ENCODE data around the gene INS. TPM values are rescaled to one million over a fixed set of nuclear protein-coding genes. Genes with fewer than 3 reads are reported as not detected.

INS gene
- total RNA-seq, 1 experiment from 2014 or later, result not detected

- CTCF ChIA-PET, result no interaction called here
- H3K4me1 ChIP-seq (ENCODE audit: insufficient read depth, low read length, poor library complexity, severe bottlenecking), result no peaks in the 10 kb centered on the region
- H3K4me3 ChIP-seq (ENCODE audit: low read depth, low read length, poor library complexity, severe bottlenecking), result no peak overlapping the region
- no peak overlapping the region for H3K27ac ChIP-seq (ENCODE audit: low read depth, low read length, poor library complexity, severe bottlenecking)
- DNase-seq (ENCODE audit: low spot score), result no peak
- no peaks in the 10 kb centered on the region for H3K9me3 ChIP-seq (ENCODE audit: low read depth, low read length, poor library complexity, severe bottlenecking)
- TF ChIP-seq CTCF (conservative IDR thresholded peaks at IDR 0.05; ENCODE audit: low read depth, low read length), result no peak
- BruUV-seq (replicated peaks), result no TSS peak
- H3K36me3 ChIP-seq (ENCODE audit: insufficient read depth, low read length, poor library complexity, severe bottlenecking), result no peaks in the 10 kb centered on the region
- intact Hi-C loops (cut with micrococcal nuclease; ENCODE audit: unreplicated experiment), result no loop called here
- POLR2A ChIA-PET (ENCODE audit: low non-redundant PET), result no interaction called here
- H3K27me3 ChIP-seq (replicated peaks; ENCODE audit: insufficient read depth, low read depth, low read length, poor library complexity), result peaks cover 38% of the 10 kb centered on the region
These were observed 12.4 kb downstream of the INS start for GRCh38 chr11:2148595-2148994.

- H3K4me3 ChIP-seq (ENCODE audit: low read depth, low read length, poor library complexity, severe bottlenecking), result no peak overlapping the region
- no peaks in the 10 kb centered on the region for H3K36me3 ChIP-seq (ENCODE audit: insufficient read depth, low read length, poor library complexity, severe bottlenecking)
- TF ChIP-seq CTCF (conservative IDR thresholded peaks at IDR 0.05; ENCODE audit: low read depth, low read length) (no peak), EZH2 (IDR thresholded peaks at IDR 0.05; ENCODE audit: borderline replicate concordance, low read depth, low read length, poor library complexity, severe bottlenecking) (no peak)
- DNase-seq (ENCODE audit: low spot score), result no peak
- no peaks in the 10 kb centered on the region for H3K9me3 ChIP-seq (ENCODE audit: low read depth, low read length, poor library complexity, severe bottlenecking)
- ChIA-PET CTCF (no interaction called here), POLR2A (ENCODE audit: low non-redundant PET) (no interaction called here)
- no peak overlapping the region for H3K27ac ChIP-seq (ENCODE audit: low read depth, low read length, poor library complexity, severe bottlenecking)
- peaks cover 50% of the 10 kb centered on the region for H3K27me3 ChIP-seq (replicated peaks; ENCODE audit: insufficient read depth, low read depth, low read length, poor library complexity)
- H3K4me1 ChIP-seq (ENCODE audit: insufficient read depth, low read length, poor library complexity, severe bottlenecking), result no peaks in the 10 kb centered on the region
- BruUV-seq (replicated peaks), result no TSS peak
- intact Hi-C loops (cut with micrococcal nuclease; ENCODE audit: unreplicated experiment), result no loop called here
These were observed 13.6 kb downstream of the INS start for GRCh38 chr11:2147391-2147790.

GRCh38 chr11:2146051-2146450, 15.0 kb downstream of the INS start:
- Histone ChIP-seq H3K27ac (ENCODE audit: low read depth, low read length, poor library complexity, severe bottlenecking) (no peak overlapping the region), H3K27me3 (replicated peaks; ENCODE audit: insufficient read depth, low read depth, low read length, poor library complexity) (peaks cover 63% of the 10 kb centered on the region), H3K9me3 (ENCODE audit: low read depth, low read length, poor library complexity, severe bottlenecking) (no peaks in the 10 kb centered on the region), H3K4me3 (ENCODE audit: low read depth, low read length, poor library complexity, severe bottlenecking) (no peak overlapping the region), H3K4me1 (ENCODE audit: insufficient read depth, low read length, poor library complexity, severe bottlenecking) (no peaks in the 10 kb centered on the region), H3K36me3 (ENCODE audit: insufficient read depth, low read length, poor library complexity, severe bottlenecking) (no peaks in the 10 kb centered on the region)
- ChIA-PET POLR2A (ENCODE audit: low non-redundant PET) (no interaction called here), CTCF (no interaction called here)
- TF ChIP-seq CTCF (conservative IDR thresholded peaks at IDR 0.05; ENCODE audit: low read depth, low read length) (no peak), EZH2 (IDR thresholded peaks at IDR 0.05; ENCODE audit: borderline replicate concordance, low read depth, low read length, poor library complexity, severe bottlenecking) (no peak)
- intact Hi-C loops (cut with micrococcal nuclease; ENCODE audit: unreplicated experiment), result no loop called here
- no peak for DNase-seq (ENCODE audit: low spot score)
- BruUV-seq (replicated peaks), result no TSS peak
